Measurements from ENCODE around the gene GLIPR1L2. TPM values are rescaled to one million over a fixed set of nuclear protein-coding genes. Genes with fewer than 3 reads are reported as not detected.

The GLIPR1L2 gene
- total and polyA plus RNA-seq, 2 of the 8 experiments (the other 6 are each of a cell fraction or from before 2014, with no cell fraction given) = 0.09 TPM; not detected in 1

DNA sequence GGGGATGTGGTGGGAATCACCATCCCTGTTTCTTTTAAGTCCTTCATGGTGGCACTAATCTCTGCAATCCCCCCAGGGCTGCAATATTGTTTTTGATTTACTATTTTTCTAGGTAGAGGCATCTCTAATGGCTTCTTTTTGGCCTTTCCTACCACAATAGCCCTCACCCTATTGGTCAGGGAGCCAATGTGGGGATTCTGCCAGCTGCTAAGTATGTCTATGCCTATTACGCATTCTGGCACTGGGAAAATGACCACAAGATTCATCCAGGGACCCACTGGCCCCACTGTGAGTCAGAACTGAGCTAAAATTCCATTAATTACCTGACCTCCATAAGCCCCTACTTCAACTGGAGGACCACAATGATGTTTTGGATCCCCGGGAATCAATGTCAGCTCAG is 15.9 kb upstream of the GLIPR1L2 start:
- Histone ChIP-seq H3K9ac (replicated peaks in 1 of 4; ENCODE audit: extremely low read depth in 1 of 4, low read depth in 3 of 4, low read length in 3 of 4) (no peak overlapping the region), H3K14ac (ENCODE audit: insufficient read length) (no peak overlapping the region), H4K20me1 (replicated peaks in 1 of 2; ENCODE audit: control insufficient read depth in 1 of 2, insufficient read depth in 2 of 2, low read length in 2 of 2) (no peaks in the 10 kb centered on the region), H3K27ac (ENCODE audit: low read depth, low read length) (no peak overlapping the region), H4K5ac (ENCODE audit: insufficient read length, low read depth, low read length) (no peak overlapping the region), H2AFZ (ENCODE audit: low read length) (no peak overlapping the region), H4K91ac (replicated peaks; ENCODE audit: insufficient read length, low read length) (no peak overlapping the region), H2AK5ac (ENCODE audit: low read depth, low read length) (no peak overlapping the region), H2BK120ac (replicated peaks; ENCODE audit: low read depth, low read length) (no peak overlapping the region), H3K18ac (ENCODE audit: extremely low read depth, low read length) (no peak overlapping the region), H3K4ac (replicated peaks; ENCODE audit: insufficient read length, low read depth, low read length) (no peak overlapping the region), H3K4me3 (ENCODE audit: extremely low read depth in 1 of 4, insufficient read depth in 2 of 4, low read depth in 3 of 4, low read length in 4 of 4) (no peak overlapping the region), H3K36me3 (ENCODE audit: control insufficient read depth in 2 of 4, insufficient read depth in 4 of 4, low read length in 3 of 4) (no peaks in the 10 kb centered on the region; a peak in 1 of 8 replicates), H4K8ac (ENCODE audit: extremely low read depth, insufficient read depth, low read length) (no peak overlapping the region), H3K4me2 (ENCODE audit: insufficient read depth in 1 of 2, low read depth in 2 of 2, low read length in 2 of 2) (no peak overlapping the region), H2BK15ac (ENCODE audit: low read length) (no peak overlapping the region), H3K4me1 (replicated peaks in 1 of 4; ENCODE audit: control insufficient read depth in 3 of 4, insufficient read depth in 4 of 4, low read length in 3 of 4) (peaks cover 0 to 6% (median 0%) of the 10 kb centered on the region in 4 experiments; a peak in 1 of 7 replicates), H3K79me2 (ENCODE audit: control insufficient read depth in 1 of 2, insufficient read depth in 2 of 2, low read length in 2 of 2) (no peaks in the 10 kb centered on the region; a peak in 1 of 4 replicates), H2BK20ac (ENCODE audit: low read length) (no peak overlapping the region), H3K23ac (ENCODE audit: insufficient read length) (no peak overlapping the region), H3K79me1 (ENCODE audit: low read depth, low read length) (no peaks in the 10 kb centered on the region), H2BK12ac (ENCODE audit: low read depth, low read length) (no peak overlapping the region), H2BK5ac (ENCODE audit: low read depth, low read length) (no peak overlapping the region), H3K9me3 (ENCODE audit: insufficient read depth in 2 of 2, low read depth in 1 of 2, low read length in 1 of 2) (no peaks in the 10 kb centered on the region), H3K27me3 (replicated peaks in 1 of 4; ENCODE audit: control insufficient read depth in 3 of 4, extremely low read depth in 1 of 4, insufficient read depth in 3 of 4, low read length in 3 of 4) (no peaks in the 10 kb centered on the region), H3K56ac (replicated peaks; ENCODE audit: insufficient read length, low read depth, low read length) (no peak overlapping the region), H3K23me2 (ENCODE audit: low read depth, low read length) (no peaks in the 10 kb centered on the region)
- FAIRE-seq (no peak), DNase-seq (ENCODE audit: low read depth in 1 of 2, low spot score in 2 of 2) (no peak)
- TF ChIP-seq YY1 (IDR thresholded peaks at IDR 0.05; ENCODE audit: low read depth, low read length) = no peak
- no peak for TF ChIP-seq FOSL1 (IDR thresholded peaks at IDR 0.05; ENCODE audit: insufficient read depth, low read depth, low read length)
- no peak for TF ChIP-seq SP2 (IDR thresholded peaks at IDR 0.05; ENCODE audit: low read length)
- no peak for TF ChIP-seq TEAD4 (IDR thresholded peaks at IDR 0.05; ENCODE audit: low read depth, low read length)
- TF ChIP-seq RFX5 (IDR thresholded peaks at IDR 0.05; ENCODE audit: borderline replicate concordance, low read depth, low read length) = no peak
- no peak for TF ChIP-seq RAD21 (IDR thresholded peaks at IDR 0.05 in 1 of 2, conservative IDR thresholded peaks at IDR 0.05 in 1 of 2; ENCODE audit: low read depth in 2 of 2, low read length in 2 of 2)
- TF ChIP-seq, protein P1, sequence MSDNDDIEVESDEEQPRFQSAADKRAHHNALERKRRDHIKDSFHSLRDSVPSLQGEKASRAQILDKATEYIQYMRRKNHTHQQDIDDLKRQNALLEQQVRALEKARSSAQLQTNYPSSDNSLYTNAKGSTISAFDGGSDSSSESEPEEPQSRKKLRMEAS (IDR thresholded peaks at IDR 0.05) = no peak
- no peak for TF ChIP-seq CEBPB (IDR thresholded peaks at IDR 0.05; ENCODE audit: low read depth, low read length)
- TF ChIP-seq, protein P2, sequence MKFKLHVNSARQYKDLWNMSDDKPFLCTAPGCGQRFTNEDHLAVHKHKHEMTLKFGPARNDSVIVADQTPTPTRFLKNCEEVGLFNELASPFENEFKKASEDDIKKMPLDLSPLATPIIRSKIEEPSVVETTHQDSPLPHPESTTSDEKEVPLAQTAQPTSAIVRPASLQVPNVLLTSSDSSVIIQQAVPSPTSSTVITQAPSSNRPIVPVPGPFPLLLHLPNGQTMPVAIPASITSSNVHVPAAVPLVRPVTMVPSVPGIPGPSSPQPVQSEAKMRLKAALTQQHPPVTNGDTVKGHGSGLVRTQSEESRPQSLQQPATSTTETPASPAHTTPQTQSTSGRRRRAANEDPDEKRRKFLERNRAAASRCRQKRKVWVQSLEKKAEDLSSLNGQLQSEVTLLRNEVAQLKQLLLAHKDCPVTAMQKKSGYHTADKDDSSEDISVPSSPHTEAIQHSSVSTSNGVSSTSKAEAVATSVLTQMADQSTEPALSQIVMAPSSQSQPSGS (IDR thresholded peaks at IDR 0.05; ENCODE audit: low read length) = no peak
- TF ChIP-seq GTF2F1 (IDR thresholded peaks at IDR 0.05; ENCODE audit: borderline replicate concordance, low read depth, low read length) = no peak
- TF ChIP-seq BACH1 (IDR thresholded peaks at IDR 0.05; ENCODE audit: low read length) = no peak
- TF ChIP-seq CREB1 (IDR thresholded peaks at IDR 0.05) = no peak
- no peak for TF ChIP-seq CTBP2 (IDR thresholded peaks at IDR 0.05; ENCODE audit: borderline replicate concordance, insufficient read depth, insufficient read length, low read length)
- 96% methylated on average over 2 of the region's 2 CpGs; no CpG with 5 or more reads in 1 of the 2 experiments for WGBS, 2 experiments (ENCODE audit: extremely low coverage in 1 of 2, insufficient coverage in 1 of 2, insufficient read length in 1 of 2, insufficient replicate concordance in 2 of 2, low coverage in 1 of 2, low lambda C conversion rate in 2 of 2, missing lambda C conversion rate in 1 of 2)
- CTCF ChIA-PET (ENCODE audit: partially characterized antibody) = no interaction called here
- POLR2A ChIA-PET (ENCODE audit: partially characterized antibody) = no interaction called here

Measured in H1 (cell line).